ENCODE data around the gene FGF2.
A peak's percentile ranks its signal among the peaks of the same experiment; 100 is the strongest.

Gene FGF2

GRCh38 chr4:122930862-122931261, 104.2 kb downstream of the FGF2 start:
- DNase-seq: no peak

DNA sequence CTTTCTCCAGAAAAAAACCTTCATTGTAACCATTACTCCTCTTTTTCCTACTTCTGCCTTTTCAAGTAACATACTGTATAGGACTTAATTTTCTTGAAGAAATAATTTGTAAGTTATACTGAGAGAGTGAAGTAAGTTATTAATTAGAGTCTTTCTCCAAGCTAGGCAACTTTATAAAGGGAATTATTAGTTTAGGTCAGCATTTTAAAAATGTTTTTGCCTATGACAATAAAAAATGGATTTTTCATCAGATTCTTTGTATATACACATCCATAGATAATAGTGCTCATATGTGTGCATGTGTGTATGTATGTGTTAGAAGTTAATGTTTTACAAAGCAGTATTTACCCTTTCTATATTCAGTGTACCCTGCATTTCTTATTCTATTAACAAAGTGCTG, 106.1 kb downstream of the FGF2 start:
- no peak for DNase-seq

DNA sequence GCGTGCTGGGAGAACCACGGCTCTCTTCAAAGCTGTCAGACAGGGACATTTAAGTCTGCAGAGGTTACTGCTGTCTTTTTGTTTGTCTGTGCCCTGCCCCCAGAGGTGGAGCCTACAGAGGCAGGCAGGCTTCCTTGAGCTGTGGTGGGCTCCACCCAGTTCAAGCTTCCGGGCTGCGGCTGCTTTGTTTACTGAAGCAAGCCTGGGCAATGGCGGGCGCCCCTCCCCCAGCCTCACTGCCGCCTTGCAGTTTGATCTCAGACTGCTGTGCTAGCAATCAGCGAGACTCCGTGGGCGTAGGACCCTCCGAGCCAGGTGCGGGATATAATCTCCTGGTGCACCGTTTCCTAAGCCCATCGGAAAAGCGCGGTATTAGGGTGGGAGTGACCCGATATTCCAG, 118.5 kb downstream of the FGF2 start:
- DNase-seq: peak; percentile 17

DNA sequence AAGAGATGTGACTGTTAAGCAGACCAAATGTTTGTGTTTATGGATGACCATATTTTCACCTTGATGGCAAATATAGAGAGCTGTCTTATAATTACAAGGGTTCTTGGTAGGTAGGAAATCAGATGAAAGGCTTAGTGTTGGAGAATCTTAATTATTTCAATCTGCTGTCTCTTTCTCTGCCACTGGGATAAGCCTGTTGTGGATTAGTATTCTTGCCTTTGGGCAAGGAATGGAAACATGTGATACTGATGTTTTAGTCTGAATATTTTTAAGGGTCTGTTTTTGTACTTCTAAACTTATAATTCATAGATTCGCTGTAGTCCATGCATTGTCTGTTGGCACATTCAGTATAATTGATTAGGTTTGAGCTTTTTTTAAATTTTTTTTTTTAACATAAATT, 119.5 kb downstream of the FGF2 start:
- DNase-seq: no peak
